ENCODE results near the gene BIN2.

The BIN2 gene

GRCh38 chr12:51254536-51254935, 69.4 kb downstream of the BIN2 start:
- no peak overlapping the region for H3K4me2 ChIP-seq (ENCODE audit: low read length)
- H3F3A ChIP-seq (ENCODE audit: control insufficient read depth, insufficient read depth) = no peaks in the 10 kb centered on the region
- H3K9me2 ChIP-seq (replicated peaks; ENCODE audit: control insufficient read depth, low read length) = no peaks in the 10 kb centered on the region
- no peaks in the 10 kb centered on the region for H3K9me3 ChIP-seq (ENCODE audit: control insufficient read depth, insufficient read depth, low read length)
- H3K4me3 ChIP-seq (ENCODE audit: low read length) = no peak overlapping the region
- H3K27me3 ChIP-seq (ENCODE audit: control insufficient read depth, low read length) = no peaks in the 10 kb centered on the region
- H3K27ac ChIP-seq (ENCODE audit: low read depth, low read length) = no peak overlapping the region
- no peak for TF ChIP-seq CTCF (IDR thresholded peaks at IDR 0.05; ENCODE audit: low read depth, low read length, poor library complexity, severe bottlenecking)
- no peak for TF ChIP-seq EZH2phosphoT487 (IDR thresholded peaks at IDR 0.05; ENCODE audit: borderline replicate concordance, low read length)
- no peaks in the 10 kb centered on the region for H3K4me1 ChIP-seq (ENCODE audit: control insufficient read depth, low read length)
- no peaks in the 10 kb centered on the region for H3K36me3 ChIP-seq (ENCODE audit: control insufficient read depth, low read length)
- no peaks in the 10 kb centered on the region for H3K79me2 ChIP-seq (ENCODE audit: control insufficient read depth, low read length)
- no peaks in the 10 kb centered on the region for H4K20me1 ChIP-seq (ENCODE audit: control insufficient read depth, insufficient read depth, low read depth, low read length)

DNA sequence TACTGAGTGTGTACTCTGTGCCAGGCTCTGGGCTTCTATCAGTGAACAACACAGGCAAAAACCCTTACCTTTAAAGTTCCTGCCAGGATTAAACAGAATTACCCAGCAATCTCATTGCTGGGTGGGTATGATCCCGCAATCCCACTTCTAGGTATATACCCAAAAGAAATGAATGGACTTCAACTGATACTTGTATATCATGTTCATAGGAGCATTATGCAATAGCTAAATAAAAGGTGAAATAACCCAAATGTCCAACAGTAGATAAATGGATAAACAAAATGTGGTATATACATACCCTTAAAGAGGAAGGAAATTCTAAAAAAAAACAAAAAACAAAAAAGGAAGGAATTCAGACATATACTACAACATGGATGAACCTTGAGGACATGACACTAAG, 70.7 kb downstream of the BIN2 start:
- Histone ChIP-seq H3K36me3 (ENCODE audit: control insufficient read depth, low read length) (no peaks in the 10 kb centered on the region), H4K20me1 (ENCODE audit: control insufficient read depth, insufficient read depth, low read depth, low read length) (no peaks in the 10 kb centered on the region), H3K9me2 (replicated peaks; ENCODE audit: control insufficient read depth, low read length) (no peaks in the 10 kb centered on the region), H3K27ac (ENCODE audit: low read depth, low read length) (no peak overlapping the region), H3K27me3 (ENCODE audit: control insufficient read depth, low read length) (no peaks in the 10 kb centered on the region), H3K4me3 (ENCODE audit: low read length) (no peak overlapping the region), H3K4me1 (ENCODE audit: control insufficient read depth, low read length) (no peaks in the 10 kb centered on the region), H3K79me2 (ENCODE audit: control insufficient read depth, low read length) (no peaks in the 10 kb centered on the region), H3K4me2 (ENCODE audit: low read length) (no peak overlapping the region), H3K9me3 (ENCODE audit: control insufficient read depth, insufficient read depth, low read length) (no peaks in the 10 kb centered on the region), H3F3A (ENCODE audit: control insufficient read depth, insufficient read depth) (no peaks in the 10 kb centered on the region)
- TF ChIP-seq EZH2phosphoT487 (IDR thresholded peaks at IDR 0.05; ENCODE audit: borderline replicate concordance, low read length) = no peak
- TF ChIP-seq CTCF (IDR thresholded peaks at IDR 0.05; ENCODE audit: low read depth, low read length, poor library complexity, severe bottlenecking) = no peak

GRCh38 chr12:51247523-51248206, 76.3 kb downstream of the BIN2 start:
- H3K9me3 ChIP-seq (ENCODE audit: control insufficient read depth, insufficient read depth, low read length) = no peaks in the 10 kb centered on the region
- H3K9me2 ChIP-seq (replicated peaks; ENCODE audit: control insufficient read depth, low read length) = no peaks in the 10 kb centered on the region
- no peak overlapping the region for H3K27ac ChIP-seq (ENCODE audit: low read depth, low read length)
- H4K20me1 ChIP-seq (ENCODE audit: control insufficient read depth, insufficient read depth, low read depth, low read length) = no peaks in the 10 kb centered on the region
- H3K36me3 ChIP-seq (ENCODE audit: control insufficient read depth, low read length) = peaks cover 21% of the 10 kb centered on the region
- no peaks in the 10 kb centered on the region for H3K79me2 ChIP-seq (ENCODE audit: control insufficient read depth, low read length)
- H3K4me2 ChIP-seq (ENCODE audit: low read length) = no peak overlapping the region
- H3K27me3 ChIP-seq (ENCODE audit: control insufficient read depth, low read length) = no peaks in the 10 kb centered on the region
- H3K4me1 ChIP-seq (ENCODE audit: control insufficient read depth, low read length) = peaks cover 21% of the 10 kb centered on the region
- no peak overlapping the region for H3K4me3 ChIP-seq (ENCODE audit: low read length)
- H3F3A ChIP-seq (ENCODE audit: control insufficient read depth, insufficient read depth) = peaks cover 9% of the 10 kb centered on the region
- TF ChIP-seq EZH2phosphoT487 (IDR thresholded peaks at IDR 0.05; ENCODE audit: borderline replicate concordance, low read length) = no peak
- TF ChIP-seq CTCF (IDR thresholded peaks at IDR 0.05; ENCODE audit: low read depth, low read length, poor library complexity, severe bottlenecking) = no peak
